Measurements from ENCODE around the gene LRP1B. TPM values are rescaled to one million over a fixed set of nuclear protein-coding genes. Genes with fewer than 3 reads are reported as not detected.

LRP1B gene
- 1.2 TPM for total RNA-seq
- 0.69 TPM for polyA plus RNA-seq (ENCODE audit: insufficient read depth, low read depth, low replicate concordance)
- long read RNA-seq, donor 1, result 0 reads
- long read RNA-seq, donor 2, result 0 reads
- long read RNA-seq, donor 3, result 0 reads
- long read RNA-seq, donor 4, result 0 reads
- long read RNA-seq, donor 5, result 0 reads
- long read RNA-seq, donor 6, result 0 reads
- long read RNA-seq, donor 7, result 0 reads
- long read RNA-seq, donor 8, result 0 reads
- long read RNA-seq, donor 9, result 0 reads
- long read RNA-seq, donor 10, result 0 reads

- DNase-seq (peak in 4 of 5 donors; percentile 48 to 82 (median 74)), FAIRE-seq (no peak)
- peak within 1 kb of the TSS; percentile 24 to 44 for H3K27ac ChIP-seq (ENCODE audit: low read depth in 2 of 2, low read length in 2 of 2)
Measured at GRCh38 chr2:142131010-142131669, at the start of gene LRP1B. Gene LRP1B (minus strand): TSS chr2:142131016. CDS start chr2:142130729, 287 bp downstream.

GRCh38 chr2:142179686-142180085 lies 48.9 kb upstream of the LRP1B start:
- no peaks in the 10 kb centered on the region for H3K36me3 ChIP-seq (ENCODE audit: control insufficient read depth in 2 of 3, insufficient read depth in 3 of 3, low read length in 3 of 3)
- FAIRE-seq (no peak), DNase-seq (no peak)
- no peak overlapping the region for H3K27ac ChIP-seq (ENCODE audit: low read depth in 2 of 2, low read length in 2 of 2)
- no peak overlapping the region for H3K9ac ChIP-seq (ENCODE audit: low read length in 3 of 3)
- TF ChIP-seq CTCF (IDR thresholded peaks at IDR 0.05; ENCODE audit: borderline replicate concordance, extremely low read depth, insufficient read depth), result no peak
- intact Hi-C loops (cut with DNase I), result no loop called here
- H3K27me3 ChIP-seq (ENCODE audit: control insufficient read depth, insufficient read depth, low read length), result no peaks in the 10 kb centered on the region
- H3K4me3 ChIP-seq (ENCODE audit: low read length in 3 of 3), result no peak overlapping the region
- H3K4me1 ChIP-seq (ENCODE audit: control insufficient read depth in 2 of 3, insufficient read depth in 2 of 3, low read depth in 1 of 3, low read length in 3 of 3), result no peaks in the 10 kb centered on the region
- H3K9me3 ChIP-seq (ENCODE audit: control insufficient read depth in 2 of 3, insufficient read depth in 1 of 3, low read length in 3 of 3), result no peaks in the 10 kb centered on the region

More at GRCh38 chr2:142131010-142131669, at the start of gene LRP1B:
- Histone ChIP-seq H3K9me3 (ENCODE audit: control insufficient read depth in 2 of 3, insufficient read depth in 1 of 3, low read length in 3 of 3) (no peaks in the 10 kb centered on the region), H3K27me3 (ENCODE audit: control insufficient read depth, insufficient read depth, low read length) (peaks cover 11% of the 10 kb centered on the region), H3K36me3 (ENCODE audit: control insufficient read depth in 2 of 3, insufficient read depth in 3 of 3, low read length in 3 of 3) (no peaks in the 10 kb centered on the region), H3K4me1 (ENCODE audit: control insufficient read depth in 2 of 3, insufficient read depth in 2 of 3, low read depth in 1 of 3, low read length in 3 of 3) (peaks cover 0 to 6% (median 0%) of the 10 kb centered on the region in 3 donors), H3K4me3 (ENCODE audit: low read length in 3 of 3) (peak within 1 kb of the TSS; percentile 65 to 86 (median 71)), H3K9ac (ENCODE audit: low read length in 3 of 3) (peak within 1 kb of the TSS; percentile 49 to 85 (median 71))
- intact Hi-C loops (cut with DNase I), result no loop called here
- TF ChIP-seq CTCF (IDR thresholded peaks at IDR 0.05; ENCODE audit: borderline replicate concordance, extremely low read depth, insufficient read depth), result no peak

DNA sequence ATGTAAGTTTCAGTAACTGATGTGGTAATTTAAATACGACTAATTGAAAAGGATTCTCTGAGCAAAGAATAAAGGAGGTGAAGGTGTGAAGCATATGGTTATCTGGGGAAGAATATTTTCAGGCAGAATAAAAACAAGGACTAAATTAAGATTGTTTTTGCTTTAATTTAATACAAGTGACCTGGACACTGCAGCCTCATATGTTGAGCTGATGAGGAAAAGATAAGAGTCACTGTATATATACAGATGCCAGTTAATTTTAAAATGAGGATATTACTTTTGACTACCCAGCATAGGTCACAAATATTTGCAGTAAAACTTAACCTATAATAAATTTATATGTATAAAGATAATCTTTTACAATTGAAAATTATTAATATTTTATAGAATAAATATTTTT lies 47.8 kb upstream of the LRP1B start:
- Histone ChIP-seq H3K4me3 (ENCODE audit: low read length in 3 of 3) (no peak overlapping the region), H3K36me3 (ENCODE audit: control insufficient read depth in 2 of 3, insufficient read depth in 3 of 3, low read length in 3 of 3) (no peaks in the 10 kb centered on the region), H3K27me3 (ENCODE audit: control insufficient read depth, insufficient read depth, low read length) (no peaks in the 10 kb centered on the region), H3K27ac (ENCODE audit: low read depth in 2 of 2, low read length in 2 of 2) (no peak overlapping the region), H3K9me3 (ENCODE audit: control insufficient read depth in 2 of 3, insufficient read depth in 1 of 3, low read length in 3 of 3) (no peaks in the 10 kb centered on the region), H3K4me1 (ENCODE audit: control insufficient read depth in 2 of 3, insufficient read depth in 2 of 3, low read depth in 1 of 3, low read length in 3 of 3) (no peaks in the 10 kb centered on the region), H3K9ac (ENCODE audit: low read length in 3 of 3) (no peak overlapping the region)
- no peak for TF ChIP-seq CTCF (IDR thresholded peaks at IDR 0.05; ENCODE audit: borderline replicate concordance, extremely low read depth, insufficient read depth)
- FAIRE-seq (no peak), DNase-seq (no peak)
- intact Hi-C loops (cut with DNase I), result no loop called here
